Measurements from ENCODE around the gene DUSP5.

- TF ChIP-seq POLR2AphosphoS5 (IDR thresholded peaks at IDR 0.05; ENCODE audit: low read depth, low read length) (no peak), RAD21 (IDR thresholded peaks at IDR 0.05; ENCODE audit: low read depth) (no peak), EZH2 (IDR thresholded peaks at IDR 0.05) (no peak), CTCF (IDR thresholded peaks at IDR 0.05 in 2 of 3, conservative IDR thresholded peaks at IDR 0.05 in 1 of 3; ENCODE audit: borderline replicate concordance in 1 of 3, insufficient read depth in 1 of 3, low read depth in 2 of 3, low read length in 2 of 3) (no peak), ZFX (IDR thresholded peaks at IDR 0.05) (no peak), SIN3A (IDR thresholded peaks at IDR 0.05; ENCODE audit: low read depth) (no peak), JUND (IDR thresholded peaks at IDR 0.05) (no peak), YY1 (IDR thresholded peaks at IDR 0.05; ENCODE audit: extremely low read depth, insufficient replicate concordance, low read depth, low read length) (no peak), EZH2phosphoT487 (IDR thresholded peaks at IDR 0.05; ENCODE audit: borderline replicate concordance) (no peak), ELF1 (IDR thresholded peaks at IDR 0.05; ENCODE audit: borderline replicate concordance, low read depth) (no peak)
Observed at GRCh38 chr10:110528224-110528996, 30.7 kb downstream of the DUSP5 start.

Measured in HCT116 (cell line).